ENCODE results near the gene BTNL2. TPM values are rescaled to one million over a fixed set of nuclear protein-coding genes. Genes with fewer than 3 reads are reported as not detected.

The BTNL2 gene
- total and polyA plus RNA-seq, 12 donors = 0.31 TPM; not detected in 11

GRCh38 chr6:32415521-32416019 is 8.6 kb upstream of the BTNL2 start:
- no peaks in the 10 kb centered on the region for H3K36me3 ChIP-seq (replicated peaks in 1 of 2)
- WGBS, 4 donors = 6 to 10% (median 8%) methylated on average over 13 of the region's 13 CpGs
- peak; percentile 68 to 87 (median 80) for DNase-seq
- H3K4me3 ChIP-seq = no peak overlapping the region
- H3K27ac ChIP-seq = no peak overlapping the region
- TF ChIP-seq CTCF (IDR thresholded peaks at IDR 0.05) (peak; percentile 90 to 99 (median 94)), POLR2A (IDR thresholded peaks at IDR 0.05) (no peak)
- intact Hi-C loops (cut with DNase I) = loop anchor here (5.0 to 10.0 kb wide), 3 partner anchors 171 to 382 kb away; no protein-coding TSS in a partner anchor
- no peaks in the 10 kb centered on the region for H3K9me3 ChIP-seq (replicated peaks in 1 of 3)
- no peaks in the 10 kb centered on the region for H3K4me1 ChIP-seq (replicated peaks in 1 of 2)
- peaks cover 37% of the 10 kb centered on the region for H3K27me3 ChIP-seq

GRCh38 chr6:32413427-32414047 is 6.6 kb upstream of the BTNL2 start:
- intact Hi-C loops (cut with DNase I) = loop anchor here (5.0 to 10.0 kb wide), 2 partner anchors 169 to 384 kb away; no protein-coding TSS in a partner anchor
- peak; percentile 87 to 98 (median 90) for TF ChIP-seq CTCF (IDR thresholded peaks at IDR 0.05)
- TF ChIP-seq POLR2A (IDR thresholded peaks at IDR 0.05) = no peak

GRCh38 chr6:32411566-32412327 is 4.8 kb upstream of the BTNL2 start:
- Histone ChIP-seq H3K27ac (no peak overlapping the region), H3K27me3 (peaks cover 20% of the 10 kb centered on the region), H3K4me3 (no peak overlapping the region), H3K36me3 (replicated peaks in 1 of 2) (no peaks in the 10 kb centered on the region), H3K4me1 (replicated peaks in 1 of 2) (no peaks in the 10 kb centered on the region), H3K9me3 (replicated peaks in 1 of 3) (no peaks in the 10 kb centered on the region)
- DNase-seq = no peak
- intact Hi-C loops (cut with DNase I) = loop anchor here (5.0 to 10.0 kb wide), 2 partner anchors 167 to 386 kb away; no protein-coding TSS in a partner anchor
- TF ChIP-seq POLR2A (IDR thresholded peaks at IDR 0.05) (no peak), CTCF (IDR thresholded peaks at IDR 0.05) (no peak)
- 67 to 82% (median 78%) methylated on average over 8 to 9 of the region's 9 CpGs for WGBS, 4 donors

More at GRCh38 chr6:32413427-32414047, 6.6 kb upstream of the BTNL2 start:
- WGBS, 4 donors = 4 to 6% (median 6%) methylated on average over 11 of the region's 11 CpGs
- Histone ChIP-seq H3K27me3 (peaks cover 28% of the 10 kb centered on the region), H3K4me3 (no peak overlapping the region), H3K9me3 (replicated peaks in 1 of 3) (no peaks in the 10 kb centered on the region), H3K36me3 (replicated peaks in 1 of 2) (no peaks in the 10 kb centered on the region), H3K27ac (no peak overlapping the region), H3K4me1 (replicated peaks in 1 of 2) (no peaks in the 10 kb centered on the region)
- peak; percentile 62 to 85 (median 82) for DNase-seq

- WGBS, 4 donors = 40 to 60% (median 49%) methylated on average over 5 of the region's 5 CpGs
- no peak for TF ChIP-seq POLR2A (IDR thresholded peaks at IDR 0.05)
- no peak for TF ChIP-seq CTCF (IDR thresholded peaks at IDR 0.05)
- DNase-seq = no peak
- Histone ChIP-seq H3K27me3 (peaks cover 20% of the 10 kb centered on the region), H3K9me3 (replicated peaks in 1 of 3) (no peaks in the 10 kb centered on the region), H3K36me3 (replicated peaks in 1 of 2) (no peaks in the 10 kb centered on the region), H3K27ac (no peak overlapping the region), H3K4me1 (replicated peaks in 1 of 2) (no peaks in the 10 kb centered on the region), H3K4me3 (no peak overlapping the region)
- intact Hi-C loops (cut with DNase I) = loop anchor here (5.0 to 10.0 kb wide), 2 partner anchors 166 to 386 kb away; no protein-coding TSS in a partner anchor
Observed at GRCh38 chr6:32410906-32411305, 3.9 kb upstream of the BTNL2 start.
